ENCODE results near the gene CERT1. TPM values are rescaled to one million over a fixed set of nuclear protein-coding genes. Genes with fewer than 3 reads are reported as not detected.

The CERT1 gene
- total RNA-seq, 1 experiment from 2014 or later: 50.2 TPM

GRCh38 chr5:75529185-75529584, 17.8 kb upstream of the CERT1 start:
- no peaks in the 10 kb centered on the region for H3K27me3 Mint-ChIP-seq (ENCODE audit: low read depth)
- Histone ChIP-seq H2BK15ac (ENCODE audit: low read depth, low read length) (no peak overlapping the region), H3K4me1 (ENCODE audit: insufficient read depth, low read length) (no peaks in the 10 kb centered on the region)

More at GRCh38 chr5:75529185-75529584, 17.8 kb upstream of the CERT1 start:
- Histone ChIP-seq H4K5ac (ENCODE audit: insufficient read length, low read depth, low read length) (no peak overlapping the region), H2BK5ac (ENCODE audit: insufficient read length, low read length) (no peak overlapping the region), H2BK20ac (ENCODE audit: low read depth, low read length, poor library complexity, severe bottlenecking) (no peak overlapping the region), H2AFZ (ENCODE audit: low read length) (no peak overlapping the region), H3K56ac (ENCODE audit: insufficient read length, low read depth, low read length) (no peak overlapping the region), H2BK120ac (ENCODE audit: low read depth, low read length, poor library complexity, severe bottlenecking) (no peak overlapping the region), H3K79me2 (ENCODE audit: insufficient read depth, low read length) (no peaks in the 10 kb centered on the region), H3K79me1 (ENCODE audit: insufficient read depth, low read depth, low read length, poor library complexity, severe bottlenecking) (no peaks in the 10 kb centered on the region), H3K4ac (ENCODE audit: low read depth, low read length) (no peak overlapping the region), H4K20me1 (ENCODE audit: control insufficient read depth, insufficient read depth, insufficient read length) (no peaks in the 10 kb centered on the region), H3K23me2 (ENCODE audit: insufficient read length, low read depth, low read length, poor library complexity, severe bottlenecking) (no peaks in the 10 kb centered on the region), H3K9me3 (ENCODE audit: control insufficient read depth, low read depth, low read length) (no peaks in the 10 kb centered on the region), H3K27me3 (ENCODE audit: insufficient read depth, low read length) (no peaks in the 10 kb centered on the region), H2BK12ac (ENCODE audit: insufficient read length, low read depth, low read length) (no peak overlapping the region), H3T11ph (ENCODE audit: low read length) (no peak overlapping the region), H4K8ac (replicated peaks; ENCODE audit: insufficient read length, low read depth, low read length) (no peak overlapping the region), H2AK5ac (ENCODE audit: insufficient read length, low read length) (no peak overlapping the region), H3K4me2 (ENCODE audit: insufficient read depth, insufficient read length, low read length) (no peak overlapping the region), H4K91ac (ENCODE audit: insufficient read length, low read depth, low read length) (no peak overlapping the region), H3K9ac (ENCODE audit: extremely low read depth, insufficient read length, low read length) (no peak overlapping the region), H3K23ac (ENCODE audit: insufficient read length, low read depth, low read length) (no peak overlapping the region), H3K27ac (ENCODE audit: insufficient read length, low read depth, low read length) (no peak overlapping the region), H3K18ac (ENCODE audit: insufficient read length, low read depth, low read length) (no peak overlapping the region), H3K14ac (ENCODE audit: insufficient read depth, low read length) (no peak overlapping the region)
- no peak overlapping the region for H3K4me3 Mint-ChIP-seq
- peaks cover 11 to 16% (median 15%) of the 10 kb centered on the region in 3 experiments for H3K36me3 Mint-ChIP-seq (ENCODE audit: insufficient read depth in 1 of 3, low read depth in 3 of 3)
- peaks cover 4 to 8% of the 10 kb centered on the region in 2 experiments; a peak in 3 of 5 replicates for H3K9me3 Mint-ChIP-seq
- TF ChIP-seq CTCF (conservative IDR thresholded peaks at IDR 0.05): no peak
- H3K27ac Mint-ChIP-seq: no peak overlapping the region
- peaks cover 2 to 4% of the 10 kb centered on the region in 2 experiments; a peak in 3 of 4 replicates for H3K4me1 Mint-ChIP-seq
- DNase-seq: no peak

Measured in H9 (cell line).